AG09319 (cell line): Measurements from ENCODE around the gene RPS5.

ENCODE experiments used
- DNase-seq: peaks from one replicate; pipeline ENCODE4 v3.0.0-alpha.2; 2010; ENCODE audit warnings: low read depth; ENCODE audit errors: extremely low read depth
- CTCF ChIP-seq: IDR thresholded peaks from 2 replicates; pipeline ENCODE4 v1.5.1; 2011; ENCODE audit warnings: low read depth, mild to moderate bottlenecking, inconsistent platforms, low read length, moderate library complexity

Gene RPS5

GRCh38 chr19:58385313-58385890 is 1.7 kb upstream of the RPS5 start:
- no peak for TF ChIP-seq CTCF

GRCh38 chr19:58385891-58386575 is 1.0 kb upstream of the RPS5 start:
- TF ChIP-seq CTCF = no peak
- DNase-seq = no peak

More at GRCh38 chr19:58385313-58385890, 1.7 kb upstream of the RPS5 start:
- no peak for DNase-seq

GRCh38 chr19:58387338-58388174 is 487 bp downstream of the RPS5 start:
- DNase-seq = no peak
- TF ChIP-seq CTCF = no peak

- TF ChIP-seq CTCF = no peak
- no peak for DNase-seq
Measured at GRCh38 chr19:58388175-58388526, 1.1 kb downstream of the RPS5 start.

GRCh38 chr19:58392945-58393724 is 6.1 kb downstream of the RPS5 start:
- DNase-seq = no peak
- TF ChIP-seq CTCF = no peak

GRCh38 chr19:58393725-58394033 is 6.6 kb downstream of the RPS5 start:
- no peak for TF ChIP-seq CTCF

More at GRCh38 chr19:58393725-58394033, 6.6 kb downstream of the RPS5 start:
- DNase-seq = no peak
